SIG-M5 (cell line): ENCODE results near the gene KLHL33.

Experiments used
- DNase-seq: peaks from one replicate; lab custom pipeline; 2025; lab: John Stamatoyannopoulos, UW

Gene KLHL33

DNA sequence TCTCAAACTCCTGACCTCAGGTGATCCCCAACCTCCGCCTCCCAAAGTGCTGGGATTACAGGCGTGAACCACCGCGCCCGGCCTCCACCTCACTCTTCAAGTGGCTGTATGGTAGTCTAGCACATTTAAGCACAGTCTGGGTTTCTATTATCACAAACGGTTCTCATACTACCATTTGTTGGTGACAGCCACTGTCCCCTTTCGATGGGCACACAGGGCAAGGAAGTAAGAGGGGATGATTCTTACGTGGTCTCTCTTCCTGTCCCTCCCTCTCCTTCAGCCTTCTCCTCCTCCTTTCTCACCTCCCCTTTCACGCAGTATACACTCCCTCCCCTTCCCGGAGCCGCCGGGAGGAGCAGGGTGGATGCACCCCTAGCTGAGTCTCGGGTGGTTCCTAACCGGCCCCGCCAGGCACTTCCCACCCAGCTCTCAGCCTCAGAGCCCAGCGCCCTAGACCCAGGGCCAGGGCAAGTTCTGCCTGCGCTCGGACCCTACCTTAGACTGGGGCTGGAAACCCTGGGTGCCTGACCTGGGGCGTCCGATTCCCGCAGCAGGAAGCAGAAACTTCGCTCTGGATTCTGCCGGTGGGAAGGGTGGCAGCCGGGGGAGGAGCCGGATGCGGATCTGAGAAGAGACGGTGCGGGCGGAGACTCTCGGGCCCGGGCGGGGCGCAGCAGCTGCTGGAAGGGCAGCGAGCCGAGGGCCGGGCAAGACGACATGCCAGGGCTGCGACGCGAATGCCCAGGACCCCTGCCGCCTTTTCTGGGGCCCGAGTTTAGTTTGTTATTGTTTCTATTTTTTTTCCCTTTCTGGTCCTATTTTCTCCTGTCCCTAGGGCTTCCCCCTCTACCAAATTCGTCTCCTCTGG lies 22.9 kb downstream of the KLHL33 start, which contains the start of gene TEP1:
TEP1 (minus strand) TSS at position 626 of the 868 bp plus-strand sequence. CDS start 5,062 bp downstream, outside the sequence.
- DNase-seq: peak; percentile 11

DNA sequence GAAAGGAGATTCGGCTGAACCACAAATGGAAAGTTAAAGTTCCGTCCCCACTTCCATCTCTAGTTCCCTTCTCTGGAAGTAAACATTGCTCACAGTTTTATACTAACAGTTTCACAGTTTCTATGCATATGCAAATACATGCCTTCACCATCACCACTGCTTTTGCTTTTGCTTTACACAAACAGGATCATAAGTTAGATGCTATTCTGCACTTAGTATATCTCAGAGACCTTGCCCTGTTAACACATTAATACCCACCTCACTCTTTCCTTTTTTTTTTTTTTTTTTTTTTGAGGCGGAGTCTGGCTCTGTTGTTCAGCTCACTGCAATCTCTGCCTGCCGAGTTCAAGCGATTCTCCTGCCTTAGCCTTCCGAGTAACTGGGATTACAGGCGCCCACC lies 23.6 kb downstream of the KLHL33 start:
- DNase-seq: no peak

DNA sequence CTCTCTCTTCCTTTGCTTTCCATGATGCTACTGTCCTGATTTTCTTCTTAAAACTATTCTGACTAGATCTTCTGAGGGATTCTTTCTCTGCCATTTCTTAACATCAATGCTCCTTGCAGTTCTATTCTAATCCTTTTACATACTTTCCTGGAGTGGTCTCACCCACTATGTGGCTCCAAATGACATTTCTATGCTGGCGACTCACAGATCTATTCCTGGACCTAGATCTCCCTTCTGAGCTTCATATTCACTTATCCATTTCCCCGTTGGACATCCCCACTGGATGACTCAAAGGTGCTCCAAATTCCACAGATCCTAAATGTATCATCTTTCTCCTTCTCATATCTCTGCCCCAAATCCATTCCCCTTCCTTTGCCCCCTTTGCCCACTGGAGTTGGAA lies 26.7 kb downstream of the KLHL33 start:
- no peak for DNase-seq

DNA sequence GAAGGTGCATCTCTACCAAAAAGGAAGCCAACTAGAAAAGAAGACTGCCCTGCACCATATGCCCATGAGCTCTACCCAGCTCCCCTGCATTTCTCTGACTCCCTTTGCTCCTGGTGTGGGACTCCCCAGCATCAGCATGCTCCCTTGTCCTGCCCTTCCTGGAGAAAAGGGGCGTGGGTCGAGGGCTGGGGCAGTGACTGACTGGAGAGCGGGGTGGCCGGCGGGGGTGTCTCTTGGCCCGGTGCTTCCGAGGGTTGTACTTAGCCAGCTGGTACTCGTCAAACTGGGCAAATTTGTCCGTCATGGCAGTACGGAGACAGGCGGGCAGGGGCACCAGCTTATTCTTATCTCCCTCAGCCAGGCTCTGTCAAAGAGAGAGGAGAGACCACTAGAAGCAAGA lies 32.4 kb downstream of the KLHL33 start:
- no peak for DNase-seq

DNA sequence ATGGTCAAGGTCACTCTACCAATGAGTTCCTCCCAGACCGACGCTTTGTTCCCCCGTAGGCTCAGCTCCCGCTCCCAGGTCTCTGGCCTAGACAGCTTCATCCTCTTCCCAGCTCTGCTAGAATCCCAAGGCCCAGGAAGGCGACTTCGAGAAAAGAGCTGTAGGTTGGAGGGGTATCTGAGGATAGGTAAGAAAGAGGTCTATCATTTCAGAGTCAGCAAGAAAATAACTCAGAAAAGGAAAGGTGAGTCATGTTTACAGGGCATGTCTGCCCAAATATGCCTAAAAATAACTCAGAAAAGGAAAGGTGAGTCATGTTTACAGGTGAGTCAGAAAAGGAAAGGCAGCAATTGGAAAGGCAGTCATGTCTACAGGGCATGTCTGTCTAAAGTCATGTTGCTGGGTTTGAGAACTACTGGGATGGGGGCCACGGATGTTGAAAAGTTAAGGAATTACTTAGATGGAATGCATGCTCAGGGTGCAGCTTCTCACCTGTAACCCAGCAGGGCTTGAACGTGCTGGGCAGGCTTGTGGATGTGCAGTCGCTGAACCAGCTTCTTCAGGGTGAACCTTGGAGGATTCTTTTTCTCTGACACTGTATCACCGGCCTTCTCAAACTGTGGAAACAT lies 34.9 kb downstream of the KLHL33 start:
- no peak for DNase-seq

DNA sequence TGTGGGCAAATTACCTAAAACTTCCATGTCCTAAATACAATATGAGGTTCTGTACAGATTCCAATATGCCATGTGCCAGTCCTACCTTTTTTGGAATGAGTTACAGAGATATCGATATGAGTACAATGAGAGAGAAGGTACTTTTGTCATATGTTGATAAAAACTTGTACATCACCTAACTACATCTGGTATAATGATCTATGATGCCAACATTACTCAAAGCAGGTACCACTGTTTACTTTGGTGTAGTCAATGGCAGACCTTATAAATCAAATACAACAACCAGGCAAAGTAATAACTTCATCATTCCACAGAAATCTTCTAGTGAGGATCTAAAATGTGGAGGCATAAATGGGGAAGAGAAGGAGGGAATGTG lies 35.4 kb downstream of the KLHL33 start:
- no peak for DNase-seq

DNA sequence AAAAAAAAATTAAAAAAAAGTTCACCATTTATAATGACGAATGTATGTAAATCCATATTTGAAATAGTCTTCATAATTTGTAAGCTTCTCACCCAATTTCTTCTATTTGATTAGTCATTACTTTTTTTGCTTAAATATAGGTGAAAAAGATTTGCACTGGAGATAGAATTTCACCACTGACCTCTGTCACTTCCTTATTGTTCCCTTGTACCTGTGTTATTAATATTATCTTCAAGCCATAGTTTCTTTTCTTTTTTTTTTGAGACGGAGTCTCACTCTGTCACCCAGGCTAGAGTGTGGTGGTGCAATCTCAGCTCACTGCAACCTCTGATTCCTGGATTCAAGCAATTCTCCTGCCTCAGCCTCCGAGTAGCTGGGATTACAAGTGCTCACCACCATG lies 38.5 kb downstream of the KLHL33 start:
- no peak for DNase-seq

DNA sequence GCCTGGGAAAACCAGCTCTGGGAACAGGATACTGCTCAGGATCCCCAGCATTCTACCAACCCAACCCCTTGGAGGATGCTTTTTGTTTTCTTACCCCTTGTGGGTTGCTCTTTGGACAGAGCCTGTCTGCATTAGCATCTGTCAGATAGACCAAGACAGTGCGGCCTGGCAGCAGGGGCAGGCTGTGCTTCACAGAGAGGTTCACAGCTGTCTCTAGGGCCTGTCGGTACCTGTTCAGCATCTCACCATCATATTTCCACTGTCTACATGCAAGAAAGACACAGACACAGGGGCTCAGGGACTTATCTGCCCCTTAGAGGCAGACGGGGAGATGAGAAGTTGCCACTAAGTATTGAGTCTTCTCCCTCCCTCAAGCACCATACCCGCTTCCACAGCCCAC lies 44.5 kb downstream of the KLHL33 start:
- no peak for DNase-seq

DNA sequence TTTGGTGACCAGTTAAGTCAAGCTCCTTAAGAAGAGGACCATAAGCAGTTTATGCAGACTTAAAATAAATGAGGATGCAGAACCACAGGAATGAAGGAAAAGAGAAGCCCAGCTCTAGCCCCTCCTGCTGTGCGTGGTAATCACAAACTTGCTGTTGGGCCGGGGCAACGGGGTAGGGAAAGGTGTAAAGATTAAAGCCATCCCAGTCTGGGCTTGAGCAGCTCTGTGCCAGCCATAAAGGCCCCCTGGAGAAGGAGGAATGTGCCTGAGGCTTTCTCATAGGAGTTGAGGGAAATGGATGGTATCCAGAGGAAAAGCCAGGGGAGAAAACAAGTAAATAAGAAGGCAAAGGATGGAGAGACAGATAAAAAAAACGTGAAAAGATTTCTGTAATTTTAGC lies 47.8 kb downstream of the KLHL33 start:
- no peak for DNase-seq

DNA sequence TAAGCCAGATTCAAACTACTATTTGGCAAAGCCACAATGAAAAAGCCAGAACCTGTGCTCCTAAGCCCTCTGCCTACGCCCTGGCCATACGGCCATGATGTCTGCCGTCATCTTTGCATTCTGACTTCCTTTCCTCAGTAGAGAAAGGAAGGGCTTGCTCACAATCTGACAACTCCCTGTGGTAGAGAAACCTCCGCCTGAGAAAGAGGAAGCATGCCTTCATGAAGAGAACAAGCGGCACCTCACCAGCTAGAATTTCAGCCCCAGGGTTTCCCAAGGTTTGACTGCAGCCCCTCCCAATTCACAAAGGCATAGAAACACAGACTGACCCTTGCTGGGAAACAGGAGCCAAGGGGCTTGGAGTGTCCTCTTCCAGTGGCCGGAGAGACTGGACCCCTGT lies 48.4 kb downstream of the KLHL33 start:
- peak; percentile 48 for DNase-seq

DNA sequence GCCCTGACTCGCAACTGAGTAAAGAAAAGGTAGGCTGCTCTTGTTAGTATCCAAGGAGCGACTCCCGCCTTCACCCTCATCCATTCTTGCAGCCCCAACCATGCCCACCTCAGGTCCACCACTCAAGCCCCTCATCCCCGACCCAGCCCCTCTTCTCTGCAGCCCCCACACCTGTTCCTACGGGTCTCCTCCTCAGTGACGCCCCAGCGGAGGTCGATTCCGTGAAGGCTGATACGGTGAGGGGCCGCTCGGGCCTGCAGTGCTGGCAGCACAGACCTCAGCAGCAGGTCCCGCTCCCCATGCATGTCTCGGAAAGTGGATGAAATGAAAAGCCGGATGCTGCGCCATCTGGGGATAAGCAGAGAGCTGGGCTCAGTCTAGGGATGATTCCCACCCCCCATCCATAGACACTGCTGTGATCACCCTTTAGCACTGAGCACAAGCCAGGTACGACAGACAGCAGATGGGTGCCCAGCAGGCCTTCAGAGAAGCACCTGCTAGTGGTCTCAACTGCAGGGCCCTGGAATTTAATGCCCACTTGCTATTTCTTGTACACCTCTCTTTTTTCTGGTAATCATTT lies 49.6 kb downstream of the KLHL33 start:
- no peak for DNase-seq

DNA sequence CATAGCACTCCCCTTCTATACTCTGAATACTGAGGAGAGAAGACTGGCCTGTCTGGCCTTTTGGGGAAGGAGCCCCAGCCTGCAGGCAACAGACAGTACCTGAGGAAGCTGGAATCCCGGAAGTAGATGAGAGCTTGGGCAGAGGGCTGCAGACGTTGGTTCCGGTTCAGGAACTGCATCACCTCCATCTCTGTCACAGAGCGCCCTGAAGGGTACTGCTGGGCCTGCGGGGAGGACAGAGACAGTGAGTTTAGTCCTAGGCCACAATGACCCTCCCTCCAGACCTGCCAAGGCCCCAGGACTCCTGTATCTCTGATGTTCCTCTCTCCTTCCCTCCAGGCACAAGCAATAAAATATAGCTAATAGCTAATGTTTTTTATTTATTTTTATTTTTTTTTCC lies 51.1 kb downstream of the KLHL33 start:
- no peak for DNase-seq

DNA sequence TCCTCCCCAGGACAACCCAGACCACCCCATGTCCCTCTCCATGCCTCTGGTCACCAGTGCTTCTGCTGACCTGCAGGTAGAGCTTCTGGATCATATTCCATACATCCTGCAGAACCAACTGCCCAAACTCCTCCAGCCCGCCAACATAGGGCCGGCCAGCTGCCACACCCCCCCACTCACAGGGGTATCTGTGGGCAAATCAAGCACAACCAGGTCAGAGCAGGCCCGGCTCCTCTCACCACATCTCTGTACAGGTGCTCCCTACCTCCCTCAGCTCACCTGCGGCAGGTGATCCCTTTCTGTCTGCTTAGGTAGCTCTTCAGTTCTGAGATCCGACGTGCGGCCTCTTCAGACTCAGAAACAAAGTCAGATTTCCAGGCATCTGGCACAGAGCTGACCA lies 51.6 kb downstream of the KLHL33 start:
- no peak for DNase-seq

DNA sequence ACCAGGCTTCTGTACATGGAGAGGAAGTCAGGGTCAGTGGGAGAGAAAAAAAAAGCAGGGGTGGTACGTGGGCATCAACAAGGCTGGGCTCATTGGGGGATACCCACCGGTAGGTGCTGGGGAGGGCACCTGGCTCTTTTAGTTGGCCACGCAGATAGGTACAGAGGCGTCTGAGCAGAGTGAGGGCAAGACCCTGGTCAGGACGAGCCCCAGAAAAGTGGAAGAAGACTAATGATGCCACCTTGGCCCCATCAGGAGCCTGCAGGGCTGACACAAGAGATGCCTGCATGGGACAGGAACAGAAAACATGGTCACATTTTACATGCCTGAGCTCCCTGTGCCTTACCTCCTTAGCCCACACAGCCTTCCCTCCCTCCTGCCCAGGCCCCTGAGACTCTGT lies 52.3 kb downstream of the KLHL33 start:
- no peak for DNase-seq

DNA sequence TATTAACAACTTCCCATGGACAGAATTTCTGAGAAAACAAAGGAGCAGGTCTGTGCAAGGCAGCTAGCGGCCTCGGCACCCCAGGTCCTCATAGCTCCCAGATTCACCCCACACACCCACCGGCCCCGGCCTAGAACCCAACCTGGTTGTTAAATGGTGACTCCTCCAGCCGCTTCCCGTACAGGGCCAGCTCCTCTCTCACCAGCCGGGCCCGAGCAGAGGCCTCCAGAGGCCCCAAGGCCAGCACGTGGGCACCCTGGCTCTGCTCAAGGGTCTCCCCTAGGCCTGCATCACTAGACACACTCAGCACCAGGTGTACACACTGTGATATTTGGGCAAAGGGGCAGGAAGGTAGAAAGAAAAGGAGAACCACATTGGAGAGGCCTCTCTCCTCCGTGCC lies 52.9 kb downstream of the KLHL33 start:
- DNase-seq: no peak

DNA sequence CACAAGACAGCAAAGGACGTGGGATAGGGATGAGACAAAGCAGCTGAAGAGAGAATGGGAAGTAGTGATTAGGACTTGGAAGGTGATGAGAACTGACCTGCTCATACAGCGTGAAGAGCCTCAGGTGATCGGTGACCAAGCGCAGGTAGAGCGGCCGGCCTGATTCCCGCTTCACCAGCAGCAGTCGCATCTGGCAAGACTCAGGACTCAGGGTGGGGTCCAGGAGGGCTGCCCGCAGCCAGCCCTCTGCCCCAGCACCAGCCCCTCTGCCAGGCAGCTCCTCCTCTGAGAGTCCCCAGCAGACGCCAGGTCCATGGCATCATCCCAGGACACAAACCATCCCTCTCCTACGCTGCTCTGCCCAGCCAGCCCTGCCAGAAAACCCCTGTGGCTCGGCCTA lies 53.4 kb downstream of the KLHL33 start:
- no peak for DNase-seq

DNA sequence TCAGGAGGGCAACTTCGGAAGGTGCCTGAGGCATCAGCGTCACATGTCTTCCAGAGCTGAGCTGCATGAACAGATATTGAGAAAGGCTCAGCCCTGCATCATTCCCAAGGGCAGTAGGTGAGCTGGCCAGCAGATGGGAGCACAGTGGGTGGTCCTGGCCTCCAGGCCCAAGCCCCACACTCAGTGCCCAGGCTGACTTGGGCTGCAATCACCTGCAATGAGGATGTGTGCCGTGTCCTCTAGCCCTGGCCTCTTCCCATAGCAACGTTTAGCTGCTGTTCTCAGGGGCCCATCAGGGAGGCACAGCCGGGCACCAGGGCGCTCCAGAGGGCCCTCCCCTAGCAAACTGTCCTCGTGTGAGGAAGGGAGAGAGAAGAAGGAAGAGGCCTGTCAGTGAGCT lies 54.6 kb downstream of the KLHL33 start:
- DNase-seq: no peak

DNA sequence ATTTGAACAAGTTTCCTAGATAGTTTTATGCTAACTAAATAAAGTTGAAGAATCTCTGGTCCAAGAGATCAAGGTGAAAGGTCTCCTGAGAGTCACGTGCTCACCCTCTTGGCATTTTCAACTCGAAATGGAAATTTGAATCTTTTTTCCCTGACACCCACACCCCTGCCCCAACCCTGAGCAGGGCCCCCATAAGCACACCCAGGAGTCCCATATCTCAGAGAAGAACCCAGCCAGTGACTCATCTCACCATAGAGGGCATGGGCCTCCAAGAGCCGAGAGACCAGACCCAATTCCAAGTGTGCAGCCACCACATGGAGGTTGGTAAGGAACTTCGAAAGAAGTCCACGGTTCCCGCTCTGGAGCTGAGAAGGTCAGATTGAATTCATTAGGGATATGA lies 55.3 kb downstream of the KLHL33 start:
- no peak for DNase-seq

DNA sequence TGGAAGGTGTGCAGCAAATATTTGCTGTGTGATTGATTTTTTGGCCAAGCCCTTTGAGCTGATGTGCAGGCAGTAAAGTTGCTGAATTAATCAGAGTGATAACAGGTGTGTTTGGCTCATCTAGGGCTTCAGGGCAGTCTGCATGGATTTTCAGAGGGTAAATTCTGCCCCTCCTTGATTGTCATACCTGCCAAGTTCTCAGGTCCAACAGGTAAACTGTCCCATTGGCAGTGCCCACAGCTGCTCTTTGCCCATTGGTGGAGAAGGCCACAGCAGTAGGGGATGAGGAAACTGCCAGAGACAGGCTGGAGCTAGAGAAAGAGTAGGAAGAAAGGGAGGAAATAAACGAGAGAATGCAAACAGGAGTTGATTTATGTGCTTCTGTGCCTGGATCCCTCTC lies 56.2 kb downstream of the KLHL33 start:
- DNase-seq: no peak

DNA sequence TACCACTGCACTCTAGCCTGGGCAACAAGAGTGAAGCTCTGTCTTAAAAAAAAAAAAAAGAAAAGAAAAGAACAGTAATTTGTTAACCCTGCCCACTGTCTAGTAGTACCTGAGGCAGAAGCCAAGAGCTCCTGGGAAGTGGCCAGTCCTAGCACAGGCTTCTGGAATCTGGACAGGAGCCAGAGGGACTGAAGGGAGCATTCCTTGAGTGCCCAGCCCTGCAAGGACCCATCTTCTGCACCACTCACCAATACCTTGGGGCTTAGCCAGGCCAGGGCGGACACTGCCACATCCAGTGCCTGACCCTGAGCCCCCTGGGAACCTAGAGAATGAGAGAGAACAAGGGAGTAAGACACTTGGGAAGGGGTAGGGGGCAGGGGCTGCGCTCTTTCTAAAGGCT lies 58.8 kb downstream of the KLHL33 start:
- DNase-seq: no peak

DNA sequence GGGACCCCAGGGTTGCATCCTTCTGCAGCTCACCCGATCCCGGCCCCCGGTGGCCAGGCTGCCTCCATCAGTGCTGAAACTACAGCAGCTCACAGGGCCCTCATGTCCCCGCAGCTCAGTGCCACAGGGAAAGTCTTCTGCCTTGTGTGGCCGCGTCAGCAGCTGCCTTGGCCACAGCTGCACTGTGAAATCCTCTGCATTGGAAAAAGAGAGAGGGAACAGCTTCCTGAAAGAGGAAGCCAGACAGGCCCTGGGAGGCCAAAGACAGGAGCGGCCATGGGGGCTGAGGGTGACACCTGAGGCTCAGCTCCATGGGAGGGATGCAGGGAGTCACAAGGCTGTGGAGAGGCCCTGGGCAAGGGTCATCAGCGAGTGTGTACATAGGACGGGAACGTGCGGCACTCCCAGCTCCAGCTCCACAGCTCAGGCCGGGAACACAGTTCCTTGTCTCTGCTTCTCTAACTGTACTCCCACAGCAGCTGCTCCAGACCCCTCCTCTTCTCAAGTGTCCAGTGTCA lies 59.8 kb downstream of the KLHL33 start:
- no peak for DNase-seq
